ENCODE measurements around the gene GLIS1. TPM values are rescaled to one million over a fixed set of nuclear protein-coding genes. Genes with fewer than 3 reads are reported as not detected.

The GLIS1 gene
- total RNA-seq, 1 donor = 1.6 TPM

DNA sequence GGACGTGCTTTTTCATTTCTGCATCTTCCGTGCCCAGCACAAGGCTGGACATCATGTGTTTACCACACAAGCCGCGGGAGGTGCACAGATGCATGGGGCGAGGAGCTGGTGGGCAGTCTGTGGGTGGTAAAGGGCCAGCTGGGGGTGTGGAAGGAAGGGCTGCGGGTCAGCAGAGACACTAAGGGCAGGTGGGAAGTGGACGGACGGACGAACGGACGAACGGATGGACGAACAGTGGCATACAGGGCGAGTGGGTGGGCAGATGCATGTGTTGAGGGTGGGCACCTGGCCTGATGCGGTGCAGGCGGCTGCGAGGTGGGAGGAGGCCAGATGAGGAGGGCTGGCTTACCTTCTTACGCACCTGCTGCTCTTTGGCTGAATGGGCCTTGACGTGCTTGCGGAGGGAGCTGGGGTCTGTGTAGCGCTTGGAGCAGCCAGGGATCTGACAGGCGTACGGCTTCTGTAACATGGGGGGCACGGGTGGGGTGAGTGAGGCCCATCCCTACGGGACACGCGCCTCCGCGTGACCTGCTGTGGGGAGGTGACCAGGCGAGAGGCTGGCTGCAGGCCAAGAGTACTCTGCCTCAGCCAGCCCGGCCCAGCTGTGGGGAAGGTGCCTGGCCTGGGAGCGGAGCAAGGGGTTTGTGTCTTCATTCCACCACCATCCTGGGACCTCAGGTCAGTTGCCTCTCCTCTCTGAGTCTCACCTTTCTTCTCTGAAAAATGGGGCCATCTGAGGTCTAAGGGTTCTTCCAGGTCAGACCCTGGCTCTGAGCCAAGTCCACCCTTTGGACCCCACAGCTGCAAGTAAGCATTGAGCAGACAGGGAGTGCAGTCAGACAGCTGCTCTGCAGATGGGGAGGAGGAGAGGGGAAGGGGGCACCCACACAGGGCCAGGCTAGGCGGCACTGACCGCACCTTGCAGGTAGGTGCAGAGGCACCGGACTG is 214.3 kb downstream of the GLIS1 start:
- TF ChIP-seq, protein P1, sequence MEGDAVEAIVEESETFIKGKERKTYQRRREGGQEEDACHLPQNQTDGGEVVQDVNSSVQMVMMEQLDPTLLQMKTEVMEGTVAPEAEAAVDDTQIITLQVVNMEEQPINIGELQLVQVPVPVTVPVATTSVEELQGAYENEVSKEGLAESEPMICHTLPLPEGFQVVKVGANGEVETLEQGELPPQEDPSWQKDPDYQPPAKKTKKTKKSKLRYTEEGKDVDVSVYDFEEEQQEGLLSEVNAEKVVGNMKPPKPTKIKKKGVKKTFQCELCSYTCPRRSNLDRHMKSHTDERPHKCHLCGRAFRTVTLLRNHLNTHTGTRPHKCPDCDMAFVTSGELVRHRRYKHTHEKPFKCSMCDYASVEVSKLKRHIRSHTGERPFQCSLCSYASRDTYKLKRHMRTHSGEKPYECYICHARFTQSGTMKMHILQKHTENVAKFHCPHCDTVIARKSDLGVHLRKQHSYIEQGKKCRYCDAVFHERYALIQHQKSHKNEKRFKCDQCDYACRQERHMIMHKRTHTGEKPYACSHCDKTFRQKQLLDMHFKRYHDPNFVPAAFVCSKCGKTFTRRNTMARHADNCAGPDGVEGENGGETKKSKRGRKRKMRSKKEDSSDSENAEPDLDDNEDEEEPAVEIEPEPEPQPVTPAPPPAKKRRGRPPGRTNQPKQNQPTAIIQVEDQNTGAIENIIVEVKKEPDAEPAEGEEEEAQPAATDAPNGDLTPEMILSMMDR (IDR thresholded peaks at IDR 0.05; ENCODE audit: insufficient read depth, low read length) = no peak
- no peak for DNase-seq (ENCODE audit: low read depth)
- no peak overlapping the region for H3K4me3 ChIP-seq (ENCODE audit: low read depth, low read length)

DNA sequence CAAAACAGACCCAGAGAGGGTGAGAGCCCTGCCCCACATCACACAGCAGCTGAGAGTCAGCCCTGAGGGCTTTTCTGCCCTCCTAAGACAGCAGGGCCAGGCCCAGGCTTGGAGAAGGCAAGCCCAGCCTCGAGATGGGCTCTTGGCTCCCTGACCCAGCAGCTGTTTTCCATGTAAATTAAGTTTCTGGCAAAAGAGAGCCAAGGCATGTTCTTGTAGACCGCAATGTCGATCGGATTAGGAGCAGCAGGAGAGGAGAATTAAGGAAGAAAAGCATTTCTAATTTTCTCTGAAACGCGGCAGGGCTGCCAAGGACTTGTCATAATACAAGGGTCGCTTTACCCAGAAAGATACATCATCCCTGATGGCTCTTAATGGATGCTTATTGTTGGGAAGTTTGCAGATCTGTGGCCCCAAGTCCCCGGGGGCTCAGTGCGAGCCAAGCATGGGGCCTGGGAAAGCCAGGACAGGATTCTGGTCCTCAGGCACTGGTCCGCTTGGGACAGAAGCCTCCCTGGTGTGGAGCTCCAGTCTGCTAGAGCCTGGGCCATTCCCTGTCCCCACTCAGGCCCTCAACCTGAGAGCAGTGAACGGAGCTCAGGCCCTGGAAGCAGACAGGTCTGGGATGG is 216.9 kb downstream of the GLIS1 start:
- DNase-seq (ENCODE audit: low read depth) = peak; percentile 47
- no peak overlapping the region for H3K4me3 ChIP-seq (ENCODE audit: low read depth, low read length)
- TF ChIP-seq, protein P1 (IDR thresholded peaks at IDR 0.05; ENCODE audit: insufficient read depth, low read length) = no peak

DNA sequence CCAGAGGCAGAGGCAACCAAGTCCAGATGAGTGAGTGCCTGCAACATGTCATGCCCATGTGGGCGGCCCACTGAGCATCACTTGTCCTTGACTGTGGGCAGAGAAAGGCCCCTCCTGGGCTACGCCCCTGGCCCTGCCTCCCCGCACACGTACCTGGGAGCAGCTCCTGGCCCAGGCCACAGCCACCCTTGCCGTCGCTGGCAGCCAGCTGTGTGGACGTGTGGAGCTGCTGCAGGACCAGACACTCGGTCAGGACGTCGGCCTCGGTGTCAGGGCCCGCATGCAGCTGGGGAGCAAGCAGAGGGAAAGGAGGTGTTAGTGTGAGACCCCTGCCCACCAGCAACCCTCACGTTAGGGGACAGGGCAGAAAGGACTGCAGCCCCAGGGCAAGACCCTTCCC is 218.5 kb downstream of the GLIS1 start:
- no peak overlapping the region for H3K4me3 ChIP-seq (ENCODE audit: low read depth, low read length)
- TF ChIP-seq, protein P1 (IDR thresholded peaks at IDR 0.05; ENCODE audit: insufficient read depth, low read length) = no peak
- DNase-seq (ENCODE audit: low read depth) = no peak

GRCh38 chr1:53519421-53519820 is 219.5 kb downstream of the GLIS1 start:
- peak; percentile 16 for DNase-seq (ENCODE audit: low read depth)
- no peak overlapping the region for H3K4me3 ChIP-seq (ENCODE audit: low read depth, low read length)
- TF ChIP-seq, protein P1 (IDR thresholded peaks at IDR 0.05; ENCODE audit: insufficient read depth, low read length) = no peak

GRCh38 chr1:53518775-53519174 is 220.2 kb downstream of the GLIS1 start:
- no peak for DNase-seq (ENCODE audit: low read depth)
- TF ChIP-seq, protein P1 (IDR thresholded peaks at IDR 0.05; ENCODE audit: insufficient read depth, low read length) = no peak
- H3K4me3 ChIP-seq (ENCODE audit: low read depth, low read length) = no peak overlapping the region

- H3K4me3 ChIP-seq (ENCODE audit: low read depth, low read length) = no peak overlapping the region
- no peak for DNase-seq (ENCODE audit: low read depth)
- TF ChIP-seq, protein P1 (IDR thresholded peaks at IDR 0.05; ENCODE audit: insufficient read depth, low read length) = no peak
Observed at GRCh38 chr1:53517821-53518352, 221.1 kb downstream of the GLIS1 start.
